Measurements from ENCODE around the gene GUCD1.
A peak's percentile ranks its signal among the peaks of the same experiment; 100 is the strongest.
"Not testable (repeated sequence)": the region's sequence is repeated elsewhere in the genome, so short reads cannot be mapped to it uniquely, and the experiment has no call there.

GUCD1 gene

DNA sequence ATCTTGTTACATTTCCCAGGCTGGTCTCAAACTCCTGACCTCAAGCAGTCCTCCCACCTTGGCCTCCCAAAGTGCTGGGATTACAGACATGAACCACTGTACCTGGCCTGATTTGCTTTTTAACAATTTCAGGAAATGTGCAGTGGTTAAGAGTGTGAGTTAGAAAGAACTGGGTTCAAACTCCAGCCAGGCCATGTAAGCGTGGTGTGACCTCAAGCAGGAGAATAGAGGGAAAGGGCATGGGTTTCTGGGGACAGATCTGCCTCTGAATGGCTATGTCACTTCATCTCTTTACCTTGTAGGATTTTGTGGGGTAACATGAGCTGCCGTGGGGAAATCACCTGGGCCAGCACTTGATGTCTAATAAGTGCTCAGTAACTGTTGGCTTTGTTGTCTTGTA lies 10.1 kb upstream of the GUCD1 start:
- DNase-seq (ENCODE audit: low read depth in 2 of 2) = no peak

DNA sequence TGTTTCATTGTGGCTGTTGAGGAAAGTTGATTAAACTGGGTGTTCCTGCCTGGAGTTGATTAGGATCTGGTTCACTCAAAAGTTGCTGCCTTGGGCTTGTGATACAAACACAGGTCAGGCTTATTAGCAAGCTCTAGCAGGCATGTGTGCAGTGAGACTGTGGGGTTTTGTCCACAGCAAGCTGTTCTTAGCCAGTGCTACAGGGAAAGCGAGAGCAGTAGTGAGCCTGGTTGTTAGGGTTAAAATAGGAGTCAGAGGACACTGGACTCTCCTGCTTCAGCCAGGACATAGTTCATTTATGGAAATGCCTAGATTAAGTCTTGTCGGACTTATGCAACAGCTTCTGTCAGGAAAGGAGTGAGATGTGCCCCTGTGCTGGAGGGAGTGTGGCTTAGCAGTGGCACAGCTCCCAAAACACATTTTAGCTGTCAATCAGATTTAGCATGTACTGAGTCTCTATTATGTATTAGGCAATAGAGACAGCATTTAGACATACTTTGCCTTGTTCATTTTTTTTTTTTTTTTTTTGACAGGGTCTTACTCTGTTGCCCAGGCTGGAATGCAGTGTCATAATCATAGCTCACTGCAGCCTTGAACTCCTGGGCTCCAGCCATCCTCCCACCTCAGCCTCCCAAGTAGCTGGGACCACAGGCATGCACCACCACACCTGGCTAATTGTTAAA lies 9.6 kb upstream of the GUCD1 start:
- no peak for DNase-seq (ENCODE audit: low read depth in 2 of 2)

DNA sequence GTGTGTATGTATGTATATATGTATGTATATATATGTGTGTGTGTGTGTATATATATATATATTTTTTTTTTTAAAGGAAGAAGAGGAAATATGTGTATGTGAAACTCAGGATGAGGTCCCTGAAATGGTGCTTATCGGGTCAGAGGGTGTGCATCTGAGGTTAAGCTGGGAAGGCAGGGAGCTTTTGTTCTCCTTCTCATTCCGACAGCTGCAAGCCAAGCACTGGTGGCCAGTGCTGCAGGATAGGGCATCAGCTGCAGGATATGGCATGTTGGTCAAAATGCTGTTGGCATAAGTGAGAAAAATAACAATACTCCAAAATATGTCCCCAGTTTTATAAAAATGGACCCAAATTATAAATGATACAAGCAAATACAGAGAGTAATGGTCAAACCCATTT lies 8.3 kb upstream of the GUCD1 start:
- no peak for DNase-seq (ENCODE audit: low read depth in 2 of 2)

DNA sequence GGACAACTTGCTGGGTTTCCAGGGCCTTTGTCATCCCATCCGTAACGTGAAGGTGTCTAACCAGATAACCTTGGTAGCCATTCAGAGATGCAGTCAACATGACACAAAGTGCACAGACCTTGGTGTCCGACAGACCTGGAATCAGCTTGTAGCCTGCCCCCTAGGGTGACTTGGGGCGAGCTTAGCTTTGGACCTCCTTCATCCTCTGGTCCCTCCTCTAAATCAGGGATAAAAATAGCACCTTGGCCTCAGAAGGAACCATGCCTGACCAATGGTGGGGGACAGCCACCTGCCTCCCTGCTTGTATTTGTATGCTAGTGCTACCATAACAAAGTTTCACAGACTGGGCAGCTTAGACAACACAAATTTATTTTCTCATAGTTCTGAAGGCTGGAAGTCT lies 4.5 kb upstream of the GUCD1 start:
- no peak for DNase-seq (ENCODE audit: low read depth in 2 of 2)

DNA sequence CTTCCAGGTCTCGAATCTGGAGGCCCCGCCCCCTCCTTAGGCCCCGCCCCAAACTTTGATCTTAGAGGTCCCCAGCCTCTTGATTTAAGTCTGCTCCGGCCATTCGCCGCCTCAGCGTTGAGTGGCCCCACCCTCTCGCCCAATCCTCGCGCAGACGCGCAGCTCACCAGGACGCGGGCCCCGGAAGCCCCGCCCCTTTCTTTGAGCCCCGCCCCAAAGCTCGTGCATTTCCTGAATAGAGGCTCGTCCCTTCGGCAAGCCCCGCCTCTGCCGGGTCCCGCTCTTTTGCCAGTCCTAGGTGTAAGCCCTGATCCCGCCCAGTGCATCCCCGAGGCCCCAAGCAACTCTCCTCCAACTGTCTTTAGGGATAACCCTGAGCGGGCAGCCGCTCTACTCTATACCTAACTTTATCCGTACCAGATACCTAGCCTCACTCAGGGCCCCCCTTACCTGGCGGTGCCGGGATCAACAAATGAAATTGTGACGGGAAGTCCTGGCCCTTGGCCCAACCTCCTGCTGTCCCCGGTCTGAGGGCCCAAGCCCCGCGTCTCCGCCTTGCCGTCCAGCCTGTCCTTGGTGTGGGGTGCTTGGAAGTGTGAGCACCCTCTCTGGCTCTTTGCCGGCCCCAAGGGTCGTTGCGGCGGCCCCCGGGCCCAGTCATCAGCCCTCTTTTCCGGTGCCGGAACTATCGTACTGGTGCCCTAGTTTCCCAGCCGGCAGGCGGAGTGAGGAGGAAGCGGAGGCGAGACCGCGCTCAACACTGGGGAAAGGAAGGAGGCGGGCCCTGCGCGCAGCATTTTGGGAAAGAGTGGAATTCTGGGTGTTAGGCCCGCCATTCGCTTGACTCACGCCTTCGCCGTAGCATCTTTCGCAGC lies 464 bp upstream of the GUCD1 start, which contains the start of gene SNRPD3:
SNRPD3 (plus strand) TSS at position 835 of the 875 bp plus-strand sequence. CDS start 1,676 bp downstream, outside the sequence.
- DNase-seq (ENCODE audit: low read depth in 2 of 2) = peak; percentile 99

DNA sequence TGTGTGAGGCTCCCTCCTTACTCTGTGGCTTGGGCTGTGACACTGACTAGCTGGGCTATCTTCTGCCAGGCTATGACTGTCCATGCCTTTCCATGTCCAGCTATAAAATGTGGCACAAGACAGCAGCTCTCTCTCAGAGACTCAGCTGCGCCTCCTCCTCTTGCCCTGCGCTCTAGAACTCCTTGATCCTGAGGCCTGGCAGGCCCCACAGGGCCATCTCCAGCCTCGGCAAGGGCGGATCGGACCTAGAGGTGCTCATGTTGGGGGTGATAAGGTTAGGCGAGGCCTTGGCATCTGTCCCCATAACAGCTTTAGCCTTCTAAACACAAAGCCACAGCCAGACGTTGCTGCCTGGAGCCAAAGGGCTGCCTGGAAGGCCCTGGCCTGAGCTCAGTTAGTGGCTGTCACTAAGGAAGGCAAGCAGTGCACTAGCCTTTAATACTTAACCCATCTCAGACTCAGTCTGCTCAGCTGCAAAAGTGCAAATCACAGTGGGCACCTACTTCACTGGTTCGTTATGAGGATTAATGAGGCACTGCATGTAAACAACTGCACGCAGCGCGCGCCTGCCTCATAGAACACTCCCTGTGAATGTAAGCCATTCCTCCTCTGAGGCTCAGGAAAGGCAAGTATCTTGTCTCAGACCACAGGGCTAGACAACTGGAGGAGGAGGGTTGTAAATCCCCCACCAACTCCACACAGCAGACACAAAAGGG lies 1.2 kb downstream of the GUCD1 start:
- DNase-seq (ENCODE audit: low read depth in 2 of 2) = no peak

DNA sequence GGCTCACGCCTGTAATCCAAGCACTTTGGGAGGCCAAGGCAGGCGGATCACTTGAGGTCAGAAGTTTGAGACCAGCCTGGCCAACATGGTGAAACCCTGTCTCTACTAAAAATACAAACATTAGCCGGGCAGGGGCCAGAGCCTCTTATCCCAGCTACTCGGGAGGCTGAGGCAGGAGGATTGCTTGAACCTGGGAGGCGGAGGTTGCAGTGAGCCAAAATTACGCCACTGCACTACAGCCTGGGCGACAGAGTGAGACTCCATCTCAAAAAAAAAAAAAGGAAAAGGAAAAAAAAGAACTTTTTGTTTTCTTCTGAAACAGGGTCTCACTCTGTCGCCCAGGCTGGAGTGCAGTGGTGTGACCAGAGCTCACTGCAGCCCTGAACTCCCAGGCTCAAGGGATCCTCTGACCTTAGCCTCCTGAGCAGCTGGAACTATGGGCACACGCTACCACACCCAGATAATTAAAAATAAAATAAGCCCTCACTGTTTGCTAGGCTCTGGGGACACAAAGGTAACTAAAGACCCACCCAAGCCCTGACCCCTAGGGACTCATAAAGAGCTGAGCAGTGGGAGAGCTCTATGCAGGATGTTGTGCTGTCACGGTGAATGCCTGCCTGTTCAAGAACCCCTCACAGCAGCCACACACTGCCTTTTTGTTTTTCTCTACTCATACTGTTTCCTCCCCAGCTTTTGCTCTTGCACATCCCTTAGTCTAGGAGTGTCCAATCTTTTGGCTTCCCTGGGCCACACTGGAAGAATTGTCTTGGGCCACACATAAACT lies 2.2 kb downstream of the GUCD1 start:
- DNase-seq (ENCODE audit: low read depth in 2 of 2) = not testable (repeated sequence)

DNA sequence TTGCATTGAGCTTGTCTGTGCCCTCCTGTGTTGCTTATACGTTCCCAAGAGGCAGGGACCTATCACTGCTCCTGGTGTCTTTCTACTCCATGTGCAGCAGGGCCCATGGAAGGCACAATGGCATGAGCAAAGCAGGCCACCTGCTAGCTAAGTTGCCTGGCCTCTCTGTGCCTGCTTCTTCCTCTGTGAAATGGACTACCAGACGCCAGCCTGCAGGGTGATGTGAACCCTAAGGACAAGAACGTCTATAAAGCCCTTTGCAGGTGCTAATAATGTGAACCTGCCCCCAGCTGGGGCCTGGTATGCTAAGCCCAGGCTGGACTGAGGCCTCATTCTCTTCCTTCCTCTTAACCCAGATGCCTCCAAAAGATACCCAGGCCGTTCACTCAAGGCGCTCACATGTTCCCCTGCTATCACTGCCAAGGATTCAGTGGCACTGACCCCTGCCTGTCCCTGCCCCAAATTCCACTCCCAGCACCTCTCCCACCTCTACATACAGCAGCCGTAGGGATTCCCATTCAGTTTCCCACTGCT lies 4.0 kb downstream of the GUCD1 start:
- no peak for DNase-seq (ENCODE audit: low read depth in 2 of 2)

DNA sequence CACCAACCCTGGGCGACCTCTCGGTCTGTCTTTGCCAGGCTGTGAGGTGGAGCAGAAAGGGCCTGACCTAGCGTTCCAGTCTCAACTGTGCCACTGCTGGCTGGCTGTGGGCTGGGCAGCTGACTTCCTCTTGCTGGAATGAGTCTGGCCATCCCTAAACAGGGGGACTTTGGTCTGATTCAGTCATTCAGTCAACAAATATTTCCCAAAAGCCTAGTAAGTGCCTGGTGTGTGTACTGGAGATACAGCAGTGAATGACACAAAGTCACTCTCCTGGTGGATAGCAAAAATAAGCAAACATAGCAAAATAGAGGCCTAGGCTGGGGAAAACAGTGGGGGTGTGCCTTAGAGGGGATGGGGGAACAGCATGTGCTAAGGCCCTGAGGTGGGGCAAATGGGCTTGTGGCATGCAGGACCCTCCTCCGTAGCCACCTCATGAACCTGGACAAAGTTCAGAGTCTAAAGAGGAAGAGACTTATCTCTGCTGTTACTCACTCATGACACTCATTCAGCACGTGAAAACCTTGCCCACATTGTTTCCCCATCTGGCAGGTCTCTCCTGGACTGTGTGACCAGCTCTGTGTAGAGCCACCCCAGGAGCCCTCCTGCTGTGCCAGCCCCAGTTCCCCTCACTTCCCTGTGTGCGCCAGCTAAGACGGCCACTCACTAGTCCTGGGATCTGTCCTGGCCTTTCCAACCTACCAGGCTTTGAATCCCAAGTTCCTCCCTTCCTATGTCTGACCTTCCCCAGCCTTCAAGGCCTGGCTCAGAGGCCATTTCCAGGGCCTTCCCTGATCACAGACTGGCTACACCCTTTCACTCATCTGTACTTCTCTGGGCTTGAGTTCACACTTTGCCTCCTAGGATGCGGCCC lies 4.7 kb downstream of the GUCD1 start:
- no peak for DNase-seq (ENCODE audit: low read depth in 2 of 2)

DNA sequence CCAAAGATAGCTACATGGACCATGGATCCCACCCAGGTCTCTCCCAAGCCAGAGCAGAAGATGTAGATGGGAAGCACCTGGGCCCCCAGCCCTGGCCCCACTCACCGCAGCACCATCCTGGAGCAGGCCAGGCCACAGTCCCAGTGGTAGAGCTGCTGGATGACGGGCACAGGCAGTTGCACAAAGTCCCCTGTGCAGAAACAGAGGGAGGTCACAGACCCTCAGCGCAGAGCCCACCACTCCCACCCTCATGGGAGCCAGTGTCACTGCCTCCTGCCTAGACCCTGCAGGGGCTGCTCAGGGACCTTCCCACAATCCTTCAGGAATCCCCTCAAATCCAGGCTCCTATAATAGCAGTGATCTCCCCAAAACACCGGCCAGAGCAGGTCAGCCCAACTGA lies 6.1 kb downstream of the GUCD1 start:
- DNase-seq (ENCODE audit: low read depth in 2 of 2) = no peak

DNA sequence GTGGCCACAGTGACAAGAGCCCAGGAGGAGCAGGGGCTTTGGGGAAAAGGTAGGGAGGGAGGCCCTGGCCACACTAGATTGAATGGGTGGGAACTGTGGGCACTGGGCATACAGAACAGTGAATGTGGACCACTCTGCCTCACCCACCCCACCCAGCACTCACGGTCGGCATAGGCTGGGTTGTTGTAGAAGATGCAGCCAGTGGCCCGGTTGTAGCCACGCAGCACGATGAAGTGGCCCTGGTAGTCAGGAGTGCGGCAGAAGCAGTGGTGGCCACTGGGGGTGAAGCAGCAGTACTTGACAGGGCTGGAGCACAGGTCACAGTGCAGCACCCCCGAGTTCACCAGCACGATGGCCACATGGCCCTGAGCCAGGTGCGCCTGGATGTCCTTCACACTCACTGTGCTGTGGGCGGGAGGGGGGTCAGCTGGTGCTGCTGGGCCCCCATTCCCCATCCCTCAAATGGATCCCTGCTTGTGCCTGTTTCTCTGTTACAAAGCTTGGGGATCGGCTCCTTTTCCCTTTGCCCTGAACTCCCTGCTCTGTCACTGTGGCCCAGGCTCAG lies 11.2 kb downstream of the GUCD1 start:
- no peak for DNase-seq (ENCODE audit: low read depth in 2 of 2)

DNA sequence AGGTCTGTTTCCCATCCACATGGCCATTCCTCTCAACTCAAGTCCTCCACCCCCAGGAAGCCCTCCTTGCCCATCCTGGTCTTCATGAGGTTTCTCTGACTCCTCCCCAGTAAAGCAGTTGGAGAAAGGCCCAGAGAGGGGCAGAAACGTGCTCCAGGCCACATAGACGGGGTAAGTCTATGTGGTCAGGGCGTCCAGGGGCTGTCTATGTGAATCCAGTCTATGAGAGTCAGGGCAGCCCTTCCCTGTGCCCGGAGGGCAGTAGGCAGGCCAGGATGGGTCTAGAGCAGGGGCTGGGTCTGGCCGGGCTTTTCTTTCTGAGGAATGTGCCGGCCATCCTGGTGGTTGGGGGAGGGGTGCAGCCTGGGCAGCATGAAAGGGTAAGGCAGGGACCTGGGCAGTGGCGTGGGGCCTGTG lies 11.7 kb downstream of the GUCD1 start:
- no peak for DNase-seq (ENCODE audit: low read depth in 2 of 2)

DNA sequence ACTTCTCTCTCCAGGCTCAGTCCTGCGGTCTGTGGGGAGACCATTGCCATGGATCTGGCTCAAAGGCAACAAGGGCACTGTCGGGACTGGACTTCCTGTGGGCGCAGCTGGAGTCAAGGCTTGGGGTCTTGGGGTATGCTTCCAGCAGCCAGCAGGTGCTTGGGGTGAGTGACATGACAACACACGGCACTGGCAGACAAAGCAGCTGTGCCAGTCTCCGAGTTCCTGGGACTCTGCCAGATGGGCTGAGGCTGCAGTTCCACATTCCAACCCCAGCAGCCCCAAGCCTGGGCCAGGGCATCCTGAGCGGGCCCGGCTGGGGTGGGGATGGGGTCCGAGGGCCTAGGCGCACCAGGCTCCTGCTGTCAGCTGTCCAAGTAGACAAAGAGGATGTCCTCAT lies 12.3 kb downstream of the GUCD1 start:
- DNase-seq (ENCODE audit: low read depth in 2 of 2) = no peak

DNA sequence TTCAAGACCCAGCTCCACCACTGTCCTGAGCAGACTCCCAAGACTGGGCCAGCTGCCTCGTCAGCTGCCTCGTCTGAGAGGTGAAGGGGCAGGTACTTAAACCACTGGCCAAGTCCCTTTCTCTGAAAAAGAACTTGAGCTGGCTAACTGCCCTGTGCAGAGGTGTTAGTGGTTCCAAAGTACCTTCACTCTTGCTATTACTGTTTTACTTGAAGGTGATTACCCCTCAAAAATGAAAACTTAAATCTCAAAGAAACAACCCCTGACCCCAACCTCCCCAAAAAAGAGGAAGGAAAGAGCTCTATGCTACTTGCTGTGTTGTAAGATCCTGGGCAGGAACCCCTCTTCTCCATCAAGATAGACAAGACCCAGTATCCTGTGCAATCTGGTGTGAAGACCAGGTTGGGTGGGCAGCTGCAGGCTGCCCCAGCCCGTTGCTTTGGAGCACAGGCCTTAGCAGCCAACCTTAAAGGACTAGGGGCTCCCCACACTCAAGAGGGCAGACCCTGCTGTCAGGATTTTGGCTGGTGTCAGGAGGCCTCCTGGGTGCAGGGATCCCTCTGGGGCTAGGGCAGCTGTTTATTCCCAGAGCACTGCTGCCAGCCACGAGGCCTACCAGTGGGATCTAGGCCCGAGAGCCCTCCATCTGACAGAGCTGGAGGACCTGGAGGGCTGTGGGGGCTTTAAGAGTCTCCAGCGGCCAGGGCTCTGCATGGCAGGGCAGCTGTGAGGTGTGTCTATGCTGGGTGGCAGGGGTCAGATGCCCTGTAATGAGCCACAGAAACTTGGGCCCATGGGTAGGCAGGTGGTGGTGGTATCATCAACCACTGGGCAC lies 13.0 kb downstream of the GUCD1 start:
- DNase-seq (ENCODE audit: low read depth in 2 of 2) = no peak

DNA sequence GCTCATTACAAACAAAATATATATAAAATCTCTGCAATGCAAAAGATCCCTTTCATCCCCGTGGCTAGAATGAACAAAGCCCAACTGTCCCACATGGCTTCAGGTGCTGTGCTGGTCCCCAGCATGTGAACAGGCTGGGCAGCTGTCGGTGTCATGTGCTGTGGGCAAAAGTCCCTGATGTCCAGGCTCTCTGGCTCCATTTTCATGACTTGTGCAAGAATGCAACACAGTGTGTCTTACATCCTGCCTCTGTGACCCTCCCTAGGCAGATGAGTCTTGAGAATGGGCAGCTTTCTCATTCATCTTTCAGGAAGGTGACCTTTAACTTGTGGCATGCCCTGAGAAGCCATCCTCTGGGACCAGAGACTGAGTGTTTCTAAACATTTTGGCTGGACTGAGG lies 14.5 kb downstream of the GUCD1 start:
- DNase-seq (ENCODE audit: low read depth in 2 of 2) = no peak

DNA sequence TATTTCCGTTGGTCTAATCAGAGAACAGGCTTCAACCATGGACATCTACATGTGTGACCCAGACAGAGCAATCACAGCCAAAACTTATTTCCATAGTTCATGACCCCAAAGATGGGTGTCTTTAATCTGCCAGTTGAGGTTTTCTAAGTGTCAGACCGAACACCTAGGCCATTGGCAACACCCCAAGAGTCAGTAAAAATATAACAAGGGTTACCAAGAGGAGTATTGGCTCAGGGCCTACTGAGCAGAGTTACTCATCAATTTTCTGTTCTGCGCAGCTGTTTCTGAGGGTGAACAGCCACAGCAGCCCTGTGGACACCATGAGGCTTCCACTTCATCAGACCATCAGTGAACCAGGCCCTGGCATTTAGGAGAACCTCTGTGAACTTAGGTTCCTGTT lies 18.8 kb downstream of the GUCD1 start:
- no peak for DNase-seq (ENCODE audit: low read depth in 2 of 2)

DNA sequence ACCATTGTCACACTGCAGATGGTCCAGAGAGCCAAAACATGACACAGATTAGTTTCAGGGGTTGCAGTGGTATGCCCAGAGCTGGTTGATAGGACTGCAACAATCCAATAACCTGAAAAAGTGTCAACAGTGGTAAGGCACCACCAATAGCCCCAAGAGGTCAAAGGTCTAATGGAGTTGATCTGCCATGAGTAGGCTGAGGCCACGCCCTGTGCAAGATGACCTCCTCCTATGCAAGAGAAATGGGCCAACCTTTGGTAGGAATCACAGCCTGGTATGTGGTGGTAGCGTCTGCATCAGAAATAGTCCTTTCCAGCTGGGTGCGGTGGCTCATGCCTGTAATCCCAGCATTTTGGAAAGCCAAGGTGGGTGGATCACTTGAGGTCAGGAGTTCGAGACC lies 19.6 kb downstream of the GUCD1 start:
- DNase-seq (ENCODE audit: low read depth in 2 of 2) = no peak

DNA sequence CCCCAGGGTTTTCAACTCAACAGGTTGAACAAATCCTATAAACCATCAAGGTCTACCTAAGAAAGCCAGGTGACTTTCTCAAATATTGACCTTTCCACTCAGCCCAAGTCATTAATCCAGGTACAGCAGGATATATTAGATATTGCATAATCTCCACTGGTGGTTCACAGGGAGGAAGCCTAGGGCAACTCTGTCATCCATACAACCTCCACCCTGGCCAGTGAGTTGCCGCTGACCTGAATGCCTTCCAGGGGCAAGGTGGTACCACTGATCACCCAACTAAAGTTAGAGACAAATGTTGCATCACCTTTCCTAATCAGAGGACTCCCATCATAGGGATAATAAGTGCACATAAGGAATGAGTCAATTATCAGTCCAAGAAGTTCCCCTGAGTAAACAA lies 22.9 kb downstream of the GUCD1 start:
- no peak for DNase-seq (ENCODE audit: low read depth in 2 of 2)

DNA sequence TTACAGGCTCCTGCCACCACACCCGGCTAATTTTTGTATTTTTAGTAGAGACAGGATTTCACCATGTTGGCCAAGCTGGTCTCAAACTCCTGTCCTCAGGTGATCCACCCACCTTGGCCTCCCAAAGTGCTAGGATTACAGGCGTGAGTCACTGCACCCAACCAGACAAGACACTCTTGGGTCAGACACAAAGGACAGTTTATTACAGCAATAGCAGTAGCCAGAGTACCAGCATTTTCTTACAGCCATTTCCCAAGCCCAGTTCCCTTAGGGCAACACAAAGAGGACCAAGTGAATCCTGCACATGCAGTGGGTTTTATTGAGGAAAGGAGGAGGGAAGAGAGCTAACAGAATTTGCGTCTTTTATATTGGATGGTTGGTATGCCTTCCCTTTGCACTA lies 24.0 kb downstream of the GUCD1 start:
- not testable (repeated sequence) for DNase-seq (ENCODE audit: low read depth in 2 of 2)
